Left hindlimb (tissue), 1 donor: ENCODE measurements around the gene CEP112.
"Not testable (repeated sequence)": the region's sequence is repeated elsewhere in the genome, so short reads cannot be mapped to it uniquely, and the experiment has no call there.

Experiments
- DNase-seq: peaks from one replicate; pipeline ENCODE4 v3.0.0-alpha.2; 2018

Gene CEP112

GRCh38 chr17:65865715-65866425 is 326.1 kb downstream of the CEP112 start:
- DNase-seq = no peak

GRCh38 chr17:65864394-65864793 is 327.5 kb downstream of the CEP112 start:
- DNase-seq = no peak

- no peak for DNase-seq
Measured at GRCh38 chr17:65857718-65858117, 334.2 kb downstream of the CEP112 start.

GRCh38 chr17:65856865-65857264 is 335.1 kb downstream of the CEP112 start:
- no peak for DNase-seq

- no peak for DNase-seq
Measured at GRCh38 chr17:65855675-65856074, 336.3 kb downstream of the CEP112 start.

- no peak for DNase-seq
Measured at GRCh38 chr17:65855245-65855644, 336.7 kb downstream of the CEP112 start.

GRCh38 chr17:65853816-65854215 is 338.1 kb downstream of the CEP112 start:
- DNase-seq = no peak

GRCh38 chr17:65852911-65853310 is 339.0 kb downstream of the CEP112 start:
- DNase-seq = no peak

- DNase-seq = no peak
Measured at GRCh38 chr17:65851965-65852736, 339.8 kb downstream of the CEP112 start.

- DNase-seq = no peak
Measured at GRCh38 chr17:65850486-65850885, 341.4 kb downstream of the CEP112 start.

- DNase-seq = no peak
Measured at GRCh38 chr17:65848751-65849150, 343.2 kb downstream of the CEP112 start.

- no peak for DNase-seq
Measured at GRCh38 chr17:65841089-65841488, 350.8 kb downstream of the CEP112 start.

GRCh38 chr17:65837232-65837631 is 354.7 kb downstream of the CEP112 start:
- not testable (repeated sequence) for DNase-seq

- DNase-seq = no peak
Measured at GRCh38 chr17:65833214-65833613, 358.7 kb downstream of the CEP112 start.

- DNase-seq = no peak
Measured at GRCh38 chr17:65830356-65830755, 361.6 kb downstream of the CEP112 start.

GRCh38 chr17:65826577-65826976 is 365.4 kb downstream of the CEP112 start:
- DNase-seq = not testable (repeated sequence)

- DNase-seq = no peak
Measured at GRCh38 chr17:65824901-65825300, 367.0 kb downstream of the CEP112 start.

- no peak for DNase-seq
Measured at GRCh38 chr17:65823713-65824112, 368.2 kb downstream of the CEP112 start.

GRCh38 chr17:65820811-65821210 is 371.1 kb downstream of the CEP112 start:
- no peak for DNase-seq

- no peak for DNase-seq
Measured at GRCh38 chr17:65820306-65820705, 371.6 kb downstream of the CEP112 start.

- no peak for DNase-seq
Measured at GRCh38 chr17:65819810-65820209, 372.1 kb downstream of the CEP112 start.

GRCh38 chr17:65817951-65818350 is 374.0 kb downstream of the CEP112 start:
- DNase-seq = no peak

GRCh38 chr17:65814418-65814817 is 377.5 kb downstream of the CEP112 start:
- no peak for DNase-seq

- DNase-seq = no peak
Measured at GRCh38 chr17:65813306-65813705, 378.6 kb downstream of the CEP112 start.
